GM19452 (cell line): ENCODE results near the gene ABHD8.
A peak's percentile ranks its signal among the peaks of the same experiment; 100 is the strongest.

ENCODE experiments used
- ATAC-seq: cut with Tn5 transposase; IDR thresholded peaks from one replicate; pipeline ENCODE4 v1.9.1; 2021; ENCODE audit not compliant: unreplicated experiment

Gene ABHD8

GRCh38 chr19:17334414-17335409 is 31.5 kb upstream of the ABHD8 start, which contains the start of gene ANO8:
Gene ANO8, minus strand, starts transcription at chr19:17334855. Its CDS starts 185 bp downstream, at chr19:17334670.
- peak; percentile 43 for ATAC-seq

GRCh38 chr19:17333611-17334413 is 30.6 kb upstream of the ABHD8 start:
- ATAC-seq = no peak

GRCh38 chr19:17332677-17333581 is 29.7 kb upstream of the ABHD8 start:
- no peak for ATAC-seq

GRCh38 chr19:17332360-17332676 is 29.1 kb upstream of the ABHD8 start:
- no peak for ATAC-seq

GRCh38 chr19:17331045-17331558 is 27.9 kb upstream of the ABHD8 start:
- no peak for ATAC-seq

- ATAC-seq = no peak
These were observed 27.2 kb upstream of the ABHD8 start for GRCh38 chr19:17330262-17331044.

- no peak for ATAC-seq
These were observed 26.4 kb upstream of the ABHD8 start for GRCh38 chr19:17329366-17330261.

GRCh38 chr19:17328517-17329365 is 25.5 kb upstream of the ABHD8 start:
- no peak for ATAC-seq

GRCh38 chr19:17327654-17328516 is 24.7 kb upstream of the ABHD8 start:
- no peak for ATAC-seq

- no peak for ATAC-seq
These were observed 23.9 kb upstream of the ABHD8 start for GRCh38 chr19:17327068-17327653.

- ATAC-seq = no peak
These were observed 23.4 kb upstream of the ABHD8 start for GRCh38 chr19:17326595-17326966.

- ATAC-seq = no peak
These were observed 22.8 kb upstream of the ABHD8 start for GRCh38 chr19:17325881-17326594.

GRCh38 chr19:17325133-17325532 is 21.9 kb upstream of the ABHD8 start:
- no peak for ATAC-seq

GRCh38 chr19:17324357-17325114 is 21.3 kb upstream of the ABHD8 start:
- ATAC-seq = no peak

GRCh38 chr19:17323964-17324332 is 20.7 kb upstream of the ABHD8 start:
- ATAC-seq = no peak
